ENCODE data around the gene FABP6. TPM values are rescaled to one million over a fixed set of nuclear protein-coding genes. Genes with fewer than 3 reads are reported as not detected.

The FABP6 gene
- total RNA-seq, 1 donor from 2014 or later = not detected

Other genes starting within 250 kb of the FABP6 start
- 33.3 TPM for gene TTC1, start 220.4 kb upstream of the FABP6 start, total RNA-seq
- gene PWWP2A, start 110.1 kb upstream of the FABP6 start, total RNA-seq = 21.7 TPM
- gene CCNJL, start 83.1 kb downstream of the FABP6 start, total RNA-seq = 3.2 TPM
- gene C1QTNF2, start 141.1 kb downstream of the FABP6 start, total RNA-seq = 12.3 TPM
- gene FAM200C, start 170.5 kb downstream of the FABP6 start, total RNA-seq = 10.5 TPM
- gene SLU7, start 189.6 kb downstream of the FABP6 start, total RNA-seq = 42.7 TPM
- gene PTTG1, start 192.3 kb downstream of the FABP6 start, total RNA-seq = 32.2 TPM